Activated naive CD4-positive, alpha-beta T cell treated with anti-CD3 and anti-CD28 coated beads, Interleukin-2, amount 50 U/mL, for 16 hours (primary cell): ENCODE results near the gene ISCA2.

Experiments used
- DNase-seq: peaks from one replicate; pipeline ENCODE4 v3.0.0-alpha.2; 2020

ISCA2 gene

DNA sequence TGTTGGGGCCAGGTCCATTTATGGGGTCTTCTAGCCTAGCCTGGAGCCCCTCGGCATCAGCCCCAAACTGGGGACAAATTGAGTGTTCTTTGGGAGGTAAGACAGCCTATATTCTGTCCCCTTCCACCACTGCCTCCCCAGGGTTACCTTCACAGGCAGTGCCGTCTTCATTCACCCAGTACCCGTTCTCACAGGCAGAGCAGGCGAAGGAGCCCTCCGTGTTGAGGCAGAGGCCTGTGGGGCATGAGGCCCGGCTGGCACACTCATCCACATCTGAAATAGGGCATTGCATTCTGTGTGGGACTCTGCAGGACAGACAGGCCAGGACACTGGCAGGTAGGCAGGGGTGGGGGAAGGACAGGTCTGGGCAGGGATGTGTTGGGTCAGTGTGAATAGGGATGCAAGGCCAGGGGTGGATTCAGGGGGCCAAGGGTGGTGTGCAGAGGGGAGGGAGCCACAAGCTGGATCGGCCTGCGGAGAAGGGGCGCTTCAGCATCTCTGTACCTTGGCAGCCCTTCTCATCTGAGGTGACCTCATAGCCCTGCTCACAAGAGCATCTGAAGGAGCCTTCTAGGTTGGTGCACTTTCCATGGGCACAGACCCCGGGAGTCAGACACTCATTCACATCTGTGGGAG, 16.1 kb downstream of the ISCA2 start:
- DNase-seq, result no peak

DNA sequence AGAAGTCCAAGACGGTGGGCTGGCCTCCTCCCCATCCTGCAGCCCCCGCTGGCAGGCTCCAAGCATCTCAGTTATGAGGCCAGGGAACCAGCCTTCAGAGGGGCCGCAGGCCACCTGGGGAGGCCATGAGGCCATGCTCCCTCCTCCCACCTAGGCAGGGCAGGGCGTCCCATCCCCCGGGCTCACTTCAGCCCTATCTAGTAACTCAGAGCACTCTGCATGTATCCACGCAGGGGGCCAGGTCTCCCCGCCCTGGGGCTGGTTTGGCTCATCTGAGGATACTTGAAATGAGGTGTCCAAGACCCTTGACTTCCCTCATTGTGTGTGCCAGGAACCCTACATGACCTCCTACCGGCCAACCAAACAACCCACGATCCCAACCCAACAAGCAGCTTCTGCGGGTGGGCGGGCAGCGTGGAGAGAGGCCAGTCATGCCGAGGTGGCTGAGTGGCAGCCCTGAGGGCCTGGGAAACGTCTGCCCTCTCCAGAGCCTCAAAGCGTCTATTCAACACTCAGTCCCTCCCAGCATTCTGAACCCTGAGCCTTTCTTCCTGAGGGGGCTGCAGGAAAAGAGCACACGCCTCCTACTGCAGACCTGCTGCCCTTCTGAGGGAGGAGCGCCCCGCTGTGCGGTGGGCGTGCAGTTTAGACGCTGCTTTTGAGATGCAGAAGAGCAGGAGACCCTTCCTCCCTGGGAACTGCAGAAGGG, 16.8 kb downstream of the ISCA2 start:
- DNase-seq, result no peak

- no peak for DNase-seq
These were observed 17.4 kb downstream of the ISCA2 start for GRCh38 chr14:74510959-74511409.

DNA sequence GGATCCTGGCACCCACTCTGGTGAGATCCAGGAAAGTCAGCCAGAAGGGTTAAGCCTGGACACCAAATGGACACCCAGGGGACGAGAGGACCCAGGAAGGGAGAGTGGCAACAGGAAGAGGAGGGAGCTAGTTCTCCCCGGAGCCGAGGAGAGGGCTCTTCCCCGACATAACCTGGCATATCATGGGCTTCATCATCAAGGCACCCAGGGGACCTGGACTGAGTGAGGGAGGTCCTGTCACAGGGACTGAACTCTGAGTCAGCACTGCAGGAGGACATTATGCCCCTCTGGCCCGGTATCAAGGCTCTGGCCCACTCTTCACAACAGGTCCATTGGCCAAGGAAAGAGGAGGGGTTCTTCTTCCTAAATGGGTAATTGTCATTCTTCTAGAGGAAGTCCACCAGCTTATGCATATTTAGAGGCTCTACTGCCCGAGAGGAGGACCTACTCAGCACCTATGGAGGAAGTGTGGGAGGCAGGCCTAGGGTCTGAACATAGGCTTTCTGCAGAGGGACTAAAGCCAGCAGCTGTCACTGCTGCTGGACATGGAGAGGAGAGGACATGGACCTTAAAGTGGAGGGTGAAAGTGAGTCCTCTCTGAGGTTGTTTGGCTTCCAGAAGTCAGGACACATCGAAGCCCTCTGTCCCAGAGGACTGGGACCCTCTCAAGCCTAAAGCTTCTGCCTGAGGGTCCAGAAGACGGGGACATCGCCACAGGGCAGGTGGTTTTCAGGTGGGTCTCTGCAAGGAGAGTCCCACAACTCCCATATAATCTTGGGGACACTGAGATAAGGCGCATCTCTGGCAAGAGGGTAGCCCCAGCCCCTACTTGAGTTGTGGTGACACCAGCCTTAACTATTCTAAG, 18.6 kb downstream of the ISCA2 start:
- no peak for DNase-seq

DNA sequence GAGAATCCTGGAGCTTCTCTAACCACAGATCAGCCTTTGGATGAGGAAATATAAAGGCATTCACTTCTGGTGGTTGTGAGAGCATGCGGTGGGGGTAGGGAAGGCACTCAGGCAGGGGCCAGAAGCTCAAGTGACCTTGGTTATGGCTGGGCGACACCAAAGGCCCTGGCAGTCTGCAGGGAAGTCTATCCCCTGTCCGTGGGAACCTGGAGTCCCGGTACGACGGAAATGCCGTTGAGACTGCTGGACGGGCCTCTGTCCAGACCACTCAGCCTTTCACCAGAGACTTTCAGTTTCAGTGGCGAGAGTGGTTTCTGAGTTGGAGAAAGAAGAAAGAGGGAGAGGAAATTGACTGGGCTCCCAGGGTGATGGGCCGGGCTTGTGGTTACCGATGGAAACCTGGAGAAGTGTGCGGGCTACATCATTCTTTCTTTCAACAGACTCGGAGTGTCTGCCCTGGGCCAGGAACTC, 20.9 kb downstream of the ISCA2 start:
- DNase-seq, result no peak

DNA sequence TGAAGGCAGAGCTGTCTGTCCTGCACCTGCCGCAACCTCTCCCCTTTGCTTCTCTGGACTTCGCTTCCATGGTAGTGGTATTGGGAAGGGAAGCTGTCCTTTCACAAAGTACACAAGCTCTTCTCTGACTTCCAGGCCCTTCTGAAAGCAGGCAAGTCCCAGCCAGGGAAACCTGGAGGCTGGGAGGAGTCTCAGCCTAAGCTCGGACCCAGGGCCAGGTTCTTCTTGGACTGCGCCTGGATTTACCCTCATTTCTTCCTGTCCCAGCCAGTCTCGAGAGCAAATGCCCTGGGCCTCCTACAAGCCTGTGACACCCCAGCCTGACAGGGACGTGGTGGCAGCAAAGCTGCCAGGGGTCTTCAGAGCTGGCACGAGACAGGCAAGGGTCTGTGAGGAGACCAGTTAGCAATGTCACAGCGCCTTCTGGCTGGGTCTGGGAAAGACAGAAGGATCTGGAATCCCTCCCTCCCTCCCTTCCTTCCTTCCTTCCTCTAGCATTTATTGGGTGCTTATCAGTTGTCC, 22.4 kb downstream of the ISCA2 start:
- DNase-seq, result no peak

- DNase-seq, result no peak
These were observed 23.0 kb downstream of the ISCA2 start for GRCh38 chr14:74516451-74517160.

GRCh38 chr14:74517731-74518130, 24.2 kb downstream of the ISCA2 start:
- DNase-seq, result no peak

DNA sequence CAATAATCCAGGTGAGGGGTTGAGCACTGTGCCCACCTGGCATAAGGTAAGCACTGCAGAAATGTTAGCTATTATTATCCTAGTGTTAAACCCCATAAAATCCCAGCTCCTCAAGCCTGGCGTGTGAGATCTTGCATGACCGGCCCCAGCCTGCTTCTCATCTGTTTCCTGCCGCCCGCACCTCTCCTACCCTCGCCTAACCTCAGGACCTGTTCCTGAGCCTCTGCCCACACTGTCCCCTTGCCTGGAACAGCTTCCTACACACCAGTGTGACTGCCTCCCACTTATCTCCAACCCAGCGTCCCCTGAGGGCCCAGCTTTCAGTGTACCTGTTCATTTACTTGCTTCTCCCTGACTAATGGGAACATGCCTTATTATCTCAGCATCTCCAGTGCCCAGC, 24.7 kb downstream of the ISCA2 start:
- DNase-seq, result no peak

GRCh38 chr14:74519316-74520074, 25.9 kb downstream of the ISCA2 start:
- DNase-seq, result no peak

DNA sequence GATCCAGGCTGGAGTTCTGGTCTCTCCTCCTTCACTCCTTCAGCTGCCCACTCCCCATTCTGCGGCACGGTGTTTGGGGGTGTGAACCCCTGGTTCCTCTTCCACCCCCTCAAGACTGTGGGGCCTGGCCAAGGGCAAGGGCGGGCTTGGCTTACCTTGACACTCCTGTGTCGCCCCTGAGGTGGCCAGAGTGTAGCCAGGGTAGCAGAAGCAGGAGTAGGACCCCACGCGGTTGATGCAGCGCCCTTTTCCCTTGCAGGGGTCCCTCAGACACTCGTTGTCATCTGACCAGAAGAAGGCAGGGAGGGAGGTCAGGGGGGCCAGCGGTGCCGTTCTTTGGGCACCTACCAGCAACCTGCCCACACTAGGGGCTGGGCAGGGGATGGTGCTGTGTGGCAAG, 28.2 kb downstream of the ISCA2 start:
- no peak for DNase-seq

- no peak for DNase-seq
These were observed 29.2 kb downstream of the ISCA2 start for GRCh38 chr14:74522740-74523139.

DNA sequence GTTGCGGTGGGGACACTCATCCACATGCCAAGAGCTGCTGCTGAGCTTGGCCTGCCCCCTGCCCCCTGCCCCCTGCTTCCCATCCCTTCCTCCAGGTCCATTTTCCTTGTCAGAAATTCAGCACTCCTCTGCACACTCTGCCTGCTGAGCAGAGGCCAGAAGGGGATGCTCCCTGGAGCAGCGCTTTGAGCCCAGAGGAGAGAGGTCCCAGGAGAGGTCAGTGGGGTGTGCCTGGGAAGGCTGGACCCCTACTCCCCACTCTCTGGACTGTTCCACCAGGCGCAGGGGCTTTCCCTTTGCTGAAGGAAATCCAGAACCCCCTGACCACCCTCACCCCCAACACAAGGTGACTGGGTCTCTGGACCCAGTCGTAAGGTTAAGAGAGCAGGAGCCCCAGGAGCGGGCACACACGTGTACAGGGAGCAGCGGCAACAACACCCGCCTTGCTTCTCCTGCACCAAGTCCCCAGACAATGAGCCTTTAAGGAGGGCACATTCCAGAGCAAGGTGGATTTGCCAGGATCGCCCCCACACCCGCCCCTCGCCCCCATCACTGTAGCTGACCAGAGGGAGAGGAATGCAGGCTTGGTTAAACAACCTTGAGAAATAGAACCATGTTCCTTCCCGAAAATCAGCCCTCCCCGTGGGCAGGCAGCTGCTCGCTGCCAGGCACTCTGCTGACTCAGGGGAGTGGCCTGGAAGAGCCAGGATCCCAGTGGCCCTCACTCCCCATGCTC, 30.7 kb downstream of the ISCA2 start:
- DNase-seq, result no peak

DNA sequence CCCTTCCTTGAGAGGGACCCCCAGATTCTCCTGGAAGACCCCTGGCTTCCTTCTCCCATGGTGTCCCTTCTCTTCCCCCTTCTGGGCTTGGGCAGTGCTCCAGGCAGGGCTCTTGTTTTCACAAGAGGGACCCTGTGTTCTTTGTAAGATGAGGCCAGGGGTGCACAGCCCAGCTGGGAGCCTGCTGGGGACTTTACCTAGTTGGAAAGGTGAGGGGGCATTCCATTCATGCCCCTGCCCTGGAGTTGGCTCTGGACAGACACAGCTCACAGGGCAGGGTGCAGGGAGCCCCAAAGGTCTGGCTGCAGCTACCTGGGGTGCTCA, 31.2 kb downstream of the ISCA2 start:
- no peak for DNase-seq

DNA sequence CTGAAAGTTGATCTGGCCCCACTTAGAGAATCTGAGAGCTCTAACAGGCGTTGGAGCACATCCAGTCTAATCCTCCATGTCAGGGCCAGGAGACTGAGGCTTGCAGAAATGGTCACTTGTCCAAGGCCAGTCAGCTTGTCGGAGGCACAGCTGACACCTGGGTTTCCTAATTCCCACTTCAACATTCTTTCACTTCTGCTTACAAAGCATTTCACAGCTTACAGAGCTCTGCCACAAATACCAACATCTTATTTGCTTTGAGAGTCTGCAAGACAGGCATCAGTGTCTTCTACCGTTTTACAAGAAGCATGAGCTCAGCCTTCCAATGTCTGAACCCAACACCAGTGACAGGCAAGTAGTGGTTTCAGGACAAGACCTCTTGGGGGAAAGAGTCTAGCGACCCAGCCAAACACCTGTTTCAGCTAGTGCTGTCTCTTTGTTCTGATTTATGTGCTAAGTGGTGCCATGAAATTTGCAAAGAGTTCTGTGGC, 31.8 kb downstream of the ISCA2 start:
- DNase-seq, result no peak

DNA sequence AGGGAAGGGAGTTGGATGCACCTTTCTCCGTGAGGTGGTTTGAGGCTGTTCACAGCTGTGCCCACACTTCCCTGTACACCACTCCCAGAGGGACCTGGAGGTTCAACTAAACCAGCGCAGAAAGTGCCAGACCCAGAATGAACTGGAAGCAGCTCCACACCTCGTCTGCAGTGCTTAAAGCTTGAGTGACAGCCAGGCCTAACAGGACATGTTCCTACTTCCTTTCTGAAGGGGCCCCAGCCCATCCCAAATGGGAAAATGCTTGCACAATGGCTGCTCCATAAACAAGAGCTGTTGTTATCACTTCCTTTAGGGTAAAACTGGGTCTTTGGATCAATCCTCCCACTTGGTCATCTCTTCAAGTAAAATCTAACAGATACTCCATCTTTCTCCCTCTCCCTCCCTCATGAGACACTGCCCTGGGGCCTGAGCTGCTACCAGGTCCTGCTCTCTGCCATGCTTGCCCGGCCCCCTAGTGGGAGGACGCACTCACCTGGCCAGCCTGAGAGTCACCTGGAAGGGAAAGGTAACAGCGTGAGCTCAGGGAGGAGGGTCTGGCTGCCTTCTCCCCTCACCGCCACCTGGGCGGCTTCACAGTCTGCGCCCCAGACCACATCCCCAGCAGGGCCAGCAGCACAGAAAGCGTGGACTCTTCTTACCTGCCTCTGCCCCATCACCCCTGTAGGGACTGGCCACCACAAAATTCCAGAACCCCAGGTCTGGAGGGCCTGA, 33.5 kb downstream of the ISCA2 start:
- no peak for DNase-seq

- DNase-seq, result no peak
These were observed 34.2 kb downstream of the ISCA2 start for GRCh38 chr14:74527736-74528280.

DNA sequence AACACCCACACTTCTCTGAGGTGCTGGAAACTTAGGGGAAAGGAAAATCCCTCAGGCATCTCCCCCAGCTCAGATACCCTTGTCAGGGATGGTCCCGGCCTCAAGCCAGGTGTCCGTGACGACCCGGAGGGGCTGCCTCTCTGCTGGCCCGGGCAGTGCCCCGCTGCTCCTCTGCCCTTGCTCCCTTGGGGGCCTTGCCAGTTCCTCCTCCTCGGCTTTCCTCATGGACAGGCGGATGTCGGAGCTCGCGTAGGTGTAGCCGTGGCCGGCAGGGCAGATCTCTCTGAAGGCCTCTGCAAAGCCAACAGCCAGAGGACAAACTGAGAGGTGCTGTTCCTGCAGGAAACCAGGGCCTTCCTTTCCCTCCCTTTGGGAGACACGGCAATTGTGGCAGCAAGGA, 34.8 kb downstream of the ISCA2 start:
- DNase-seq, result no peak

GRCh38 chr14:74528886-74529285, 35.3 kb downstream of the ISCA2 start:
- DNase-seq, result no peak

- DNase-seq, result no peak
These were observed 37.4 kb downstream of the ISCA2 start for GRCh38 chr14:74531006-74531405.
